K562 (cell line): ENCODE data around the gene MCM5. TPM values are rescaled to one million over a fixed set of nuclear protein-coding genes. Genes with fewer than 3 reads are reported as not detected.

Experiments used
- polyA plus RNA-seq, 8 experiments: library from polyadenylated mRNA; depleted of rRNA in 4 of 8; stranded (reverse) in 5 of 8; unstranded in 3 of 8; fragments of >200 nt; fragmentation: Nextera tagmentation in 2 of 8; fragmentation: Illumina TruSeq in 1 of 8; extraction: Ambion mirVana in 2 of 8; extraction: Trizol in 1 of 8; gene quantifications; 2 replicates each; pipeline versions ENCODE4 v1.2.1 to v1.2.3, GENCODE V29; 2011 to 2014; ENCODE audit warnings: inconsistent platforms in 1 of 8, missing spikeins in 1 of 8
- total RNA-seq, 7 experiments: library from RNA; depleted of rRNA in 6 of 7; stranded (reverse); fragments of >200 nt in 6 of 7; fragmentation: Illumina TruSeq in 2 of 7; extraction: Trizol in 2 of 7; gene quantifications; 2 replicates each; pipeline versions ENCODE4 v1.2.1 to v1.2.3, GENCODE V29; 2011 to 2021; ENCODE audit warnings: low replicate concordance in 1 of 7

The MCM5 gene
- total and polyA plus RNA-seq, 9 of the 15 experiments (the other 6 are each of a cell fraction or from before 2014, with no cell fraction given) = 5.6 to 180 (median 66.1) TPM

Other genes starting within 250 kb of the MCM5 start
- 9.9 and 10.0 TPM in 2 replicates for gene HMGXB4, start 142.6 kb upstream of the MCM5 start, total RNA-seq (2014; rRNA removed)
- 19.0 and 21.9 TPM in 2 replicates for gene HMGXB4, start 142.6 kb upstream of the MCM5 start, total RNA-seq (2014; rRNA removed; fragmentation: Illumina TruSeq; extraction: Trizol)
- 17.5 and 20.8 TPM in 2 replicates for gene HMGXB4, start 142.6 kb upstream of the MCM5 start, total RNA-seq (2015; rRNA removed; fragmentation: Illumina TruSeq; extraction: Trizol)
- gene HMGXB4, start 142.6 kb upstream of the MCM5 start, total RNA-seq (2021) = 18.0 and 18.4 TPM in 2 replicates
- 24.8 and 25.3 TPM in 2 replicates for gene HMGXB4, start 142.6 kb upstream of the MCM5 start, polyA plus RNA-seq (2011; rRNA removed)
- gene HMGXB4, start 142.6 kb upstream of the MCM5 start, polyA plus RNA-seq (2014; fragmentation: Illumina TruSeq; extraction: Trizol) = 23.7 and 26.6 TPM in 2 replicates
- gene HMGXB4, start 142.6 kb upstream of the MCM5 start, polyA plus RNA-seq (2014; fragmentation: Nextera tagmentation; extraction: Ambion mirVana) = 10 to 100 TPM; 27.7 to 31.4 TPM
- 19.2 and 25.0 TPM in 2 replicates for gene HMGXB4, start 142.6 kb upstream of the MCM5 start, polyA plus RNA-seq (2014; rRNA removed)
- 12.0 and 14.8 TPM in 2 replicates for gene TOM1, start 100.2 kb upstream of the MCM5 start, total RNA-seq (2014; rRNA removed)
- 5.9 and 6.3 TPM in 2 replicates for gene TOM1, start 100.2 kb upstream of the MCM5 start, total RNA-seq (2014; rRNA removed; fragmentation: Illumina TruSeq; extraction: Trizol)
- 9.9 and 10.3 TPM in 2 replicates for gene TOM1, start 100.2 kb upstream of the MCM5 start, total RNA-seq (2015; rRNA removed; fragmentation: Illumina TruSeq; extraction: Trizol)
- gene TOM1, start 100.2 kb upstream of the MCM5 start, total RNA-seq (2021) = 12.6 and 13.7 TPM in 2 replicates
- 18.2 and 24.5 TPM in 2 replicates for gene TOM1, start 100.2 kb upstream of the MCM5 start, polyA plus RNA-seq (2011; rRNA removed)
- 17.9 and 20.6 TPM in 2 replicates for gene TOM1, start 100.2 kb upstream of the MCM5 start, polyA plus RNA-seq (2014; fragmentation: Illumina TruSeq; extraction: Trizol)
- gene TOM1, start 100.2 kb upstream of the MCM5 start, polyA plus RNA-seq (2014; fragmentation: Nextera tagmentation; extraction: Ambion mirVana) = 1 to 10 TPM in 1 of 2 experiments, under 1 TPM in 1; 0.64 to 1.2 TPM
- gene TOM1, start 100.2 kb upstream of the MCM5 start, polyA plus RNA-seq (2014; rRNA removed) = 13.1 and 13.9 TPM in 2 replicates
- gene HMOX1, start 19.0 kb upstream of the MCM5 start, total RNA-seq (2014; rRNA removed) = not detected in 2 replicates
- not detected in 2 replicates for gene HMOX1, start 19.0 kb upstream of the MCM5 start, total RNA-seq (2014; rRNA removed; fragmentation: Illumina TruSeq; extraction: Trizol)
- not detected in 2 replicates for gene HMOX1, start 19.0 kb upstream of the MCM5 start, total RNA-seq (2015; rRNA removed; fragmentation: Illumina TruSeq; extraction: Trizol)
- 0.20 TPM in 1 of 2 replicates, not detected in the other for gene HMOX1, start 19.0 kb upstream of the MCM5 start, total RNA-seq (2021)
- 0.05 TPM in 1 of 2 replicates, not detected in the other for gene HMOX1, start 19.0 kb upstream of the MCM5 start, polyA plus RNA-seq (2011; rRNA removed)
- gene HMOX1, start 19.0 kb upstream of the MCM5 start, polyA plus RNA-seq (2014; fragmentation: Illumina TruSeq; extraction: Trizol) = not detected in 2 replicates
- gene HMOX1, start 19.0 kb upstream of the MCM5 start, polyA plus RNA-seq (2014; fragmentation: Nextera tagmentation; extraction: Ambion mirVana) = not detected
- not detected in 2 replicates for gene HMOX1, start 19.0 kb upstream of the MCM5 start, polyA plus RNA-seq (2014; rRNA removed)
- gene RASD2, start 140.7 kb downstream of the MCM5 start, total RNA-seq (2014; rRNA removed) = 0.05 TPM in 1 of 2 replicates, not detected in the other
- gene RASD2, start 140.7 kb downstream of the MCM5 start, total RNA-seq (2014; rRNA removed; fragmentation: Illumina TruSeq; extraction: Trizol) = not detected in 2 replicates
- gene RASD2, start 140.7 kb downstream of the MCM5 start, total RNA-seq (2015; rRNA removed; fragmentation: Illumina TruSeq; extraction: Trizol) = not detected in 2 replicates
- 0.04 TPM in 1 of 2 replicates, not detected in the other for gene RASD2, start 140.7 kb downstream of the MCM5 start, total RNA-seq (2021)
- not detected in 2 replicates for gene RASD2, start 140.7 kb downstream of the MCM5 start, polyA plus RNA-seq (2011; rRNA removed)
- gene RASD2, start 140.7 kb downstream of the MCM5 start, polyA plus RNA-seq (2014; fragmentation: Illumina TruSeq; extraction: Trizol) = not detected in 2 replicates
- not detected for gene RASD2, start 140.7 kb downstream of the MCM5 start, polyA plus RNA-seq (2014; fragmentation: Nextera tagmentation; extraction: Ambion mirVana)
- gene RASD2, start 140.7 kb downstream of the MCM5 start, polyA plus RNA-seq (2014; rRNA removed) = not detected in 2 replicates
- gene MB, start 217.2 kb downstream of the MCM5 start, total RNA-seq (2014; rRNA removed) = not detected in 2 replicates
- gene MB, start 217.2 kb downstream of the MCM5 start, total RNA-seq (2014; rRNA removed; fragmentation: Illumina TruSeq; extraction: Trizol) = not detected in 2 replicates
- not detected in 2 replicates for gene MB, start 217.2 kb downstream of the MCM5 start, total RNA-seq (2015; rRNA removed; fragmentation: Illumina TruSeq; extraction: Trizol)
- not detected in 2 replicates for gene MB, start 217.2 kb downstream of the MCM5 start, total RNA-seq (2021)
- gene MB, start 217.2 kb downstream of the MCM5 start, polyA plus RNA-seq (2011; rRNA removed) = not detected in 2 replicates
- not detected in 2 replicates for gene MB, start 217.2 kb downstream of the MCM5 start, polyA plus RNA-seq (2014; fragmentation: Illumina TruSeq; extraction: Trizol)
- not detected for gene MB, start 217.2 kb downstream of the MCM5 start, polyA plus RNA-seq (2014; fragmentation: Nextera tagmentation; extraction: Ambion mirVana)
- gene MB, start 217.2 kb downstream of the MCM5 start, polyA plus RNA-seq (2014; rRNA removed) = not detected in 2 replicates
- 0.73 and 0.82 TPM in 2 replicates for gene APOL6, start 248.3 kb downstream of the MCM5 start, total RNA-seq (2014; rRNA removed)
- 1.2 and 1.3 TPM in 2 replicates for gene APOL6, start 248.3 kb downstream of the MCM5 start, total RNA-seq (2014; rRNA removed; fragmentation: Illumina TruSeq; extraction: Trizol)
- gene APOL6, start 248.3 kb downstream of the MCM5 start, total RNA-seq (2015; rRNA removed; fragmentation: Illumina TruSeq; extraction: Trizol) = 1.2 TPM in 2 replicates
- 1.1 TPM in 2 replicates for gene APOL6, start 248.3 kb downstream of the MCM5 start, total RNA-seq (2021)
- gene APOL6, start 248.3 kb downstream of the MCM5 start, polyA plus RNA-seq (2011; rRNA removed) = 0.24 and 0.32 TPM in 2 replicates
- 0.53 and 0.70 TPM in 2 replicates for gene APOL6, start 248.3 kb downstream of the MCM5 start, polyA plus RNA-seq (2014; fragmentation: Illumina TruSeq; extraction: Trizol)
- under 1 TPM; 0.29 to 0.39 TPM for gene APOL6, start 248.3 kb downstream of the MCM5 start, polyA plus RNA-seq (2014; fragmentation: Nextera tagmentation; extraction: Ambion mirVana)
- 0.42 and 0.45 TPM in 2 replicates for gene APOL6, start 248.3 kb downstream of the MCM5 start, polyA plus RNA-seq (2014; rRNA removed)